ENCODE results near the gene CSNK2B. TPM values are rescaled to one million over a fixed set of nuclear protein-coding genes. Genes with fewer than 3 reads are reported as not detected.

CSNK2B gene
- polyA plus RNA-seq, 3 donors, result 103 to 186 (median 172) TPM

GRCh38 chr6:31680226-31681134, 14.6 kb downstream of the CSNK2B start, which contains the start of gene LY6G5C:
Gene LY6G5C (minus strand): TSS chr6:31681067. CDS start chr6:31680373, 694 bp downstream.
- no peak within 1 kb of the TSS for H3K27ac ChIP-seq (ENCODE audit: low read depth, low read length)
- 12 to 14% (median 13%) methylated on average over 17 of the region's 17 CpGs for WGBS, 3 donors

GRCh38 chr6:31681135-31681671, 15.3 kb downstream of the CSNK2B start:
- 0 to 1% (median 1%) methylated on average over 36 to 40 of the region's 40 CpGs for WGBS, 3 donors

GRCh38 chr6:31683591-31683990, 17.7 kb downstream of the CSNK2B start:
- H3K27ac ChIP-seq (ENCODE audit: low read depth, low read length), result no peak overlapping the region
- WGBS, 3 donors, result 50 to 76% (median 74%) methylated on average over 13 of the region's 13 CpGs

More at GRCh38 chr6:31681135-31681671, 15.3 kb downstream of the CSNK2B start:
- H3K27ac ChIP-seq (ENCODE audit: low read depth, low read length), result no peak overlapping the region

GRCh38 chr6:31686483-31686882, 20.6 kb downstream of the CSNK2B start:
- H3K27ac ChIP-seq (ENCODE audit: low read depth, low read length), result no peak overlapping the region
- 84 to 89% (median 87%) methylated on average over 5 of the region's 5 CpGs for WGBS, 3 donors

GRCh38 chr6:31687321-31687720, 21.4 kb downstream of the CSNK2B start:
- H3K27ac ChIP-seq (ENCODE audit: low read depth, low read length), result no peak overlapping the region
- WGBS, 3 donors, result 88 to 92% (median 92%) methylated on average over 8 of the region's 8 CpGs

GRCh38 chr6:31687860-31688693, 22.2 kb downstream of the CSNK2B start:
- 78 to 86% (median 79%) methylated on average over 14 of the region's 14 CpGs for WGBS, 3 donors
- H3K27ac ChIP-seq (ENCODE audit: low read depth, low read length), result no peak overlapping the region

- H3K27ac ChIP-seq (ENCODE audit: low read depth, low read length), result no peak overlapping the region
- 76 to 84% (median 77%) methylated on average over 11 of the region's 11 CpGs for WGBS, 3 donors
Measured at GRCh38 chr6:31689249-31690110, 23.6 kb downstream of the CSNK2B start.

GRCh38 chr6:31690231-31691077, 24.6 kb downstream of the CSNK2B start:
- 67 to 80% (median 72%) methylated on average over 10 of the region's 10 CpGs for WGBS, 3 donors
- H3K27ac ChIP-seq (ENCODE audit: low read depth, low read length), result no peak overlapping the region

GRCh38 chr6:31691078-31691463, 25.2 kb downstream of the CSNK2B start:
- 92 to 94% (median 94%) methylated on average over 6 of the region's 6 CpGs for WGBS, 3 donors
- no peak overlapping the region for H3K27ac ChIP-seq (ENCODE audit: low read depth, low read length)

- WGBS, 3 donors, result 95 to 96% (median 96%) methylated on average over 11 to 12 of the region's 12 CpGs
- no peak overlapping the region for H3K27ac ChIP-seq (ENCODE audit: low read depth, low read length)
Measured at GRCh38 chr6:31691564-31692108, 25.8 kb downstream of the CSNK2B start.

GRCh38 chr6:31692353-31692752, 26.5 kb downstream of the CSNK2B start:
- no peak overlapping the region for H3K27ac ChIP-seq (ENCODE audit: low read depth, low read length)

GRCh38 chr6:31692886-31693285, 27.0 kb downstream of the CSNK2B start:
- H3K27ac ChIP-seq (ENCODE audit: low read depth, low read length), result no peak overlapping the region
- 88 to 93% (median 89%) methylated on average over 9 of the region's 9 CpGs for WGBS, 3 donors

More at GRCh38 chr6:31692353-31692752, 26.5 kb downstream of the CSNK2B start:
- 83 to 91% (median 87%) methylated on average over 4 of the region's 4 CpGs for WGBS, 3 donors

GRCh38 chr6:31693535-31693934, 27.7 kb downstream of the CSNK2B start:
- 89 to 90% (median 89%) methylated on average over 6 of the region's 6 CpGs for WGBS, 3 donors
- H3K27ac ChIP-seq (ENCODE audit: low read depth, low read length), result no peak overlapping the region

GRCh38 chr6:31697555-31697954, 31.7 kb downstream of the CSNK2B start:
- no peak overlapping the region for H3K27ac ChIP-seq (ENCODE audit: low read depth, low read length)
- WGBS, 3 donors, result 39 to 61% (median 42%) methylated on average over 3 of the region's 3 CpGs

GRCh38 chr6:31700740-31701401, 35.0 kb downstream of the CSNK2B start:
- H3K27ac ChIP-seq (ENCODE audit: low read depth, low read length), result no peak overlapping the region
- WGBS, 3 donors, result 60 to 87% (median 84%) methylated on average over 5 of the region's 5 CpGs

- no peak overlapping the region for H3K27ac ChIP-seq (ENCODE audit: low read depth, low read length)
- WGBS, 3 donors, result 27 to 33% (median 30%) methylated on average over 7 of the region's 7 CpGs
Measured at GRCh38 chr6:31701666-31702404, 36.0 kb downstream of the CSNK2B start.
